Mucosa of descending colon (tissue), 3 donors: ENCODE measurements around the gene PDC. TPM values are rescaled to one million over a fixed set of nuclear protein-coding genes. Genes with fewer than 3 reads are reported as not detected.
"Not testable (repeated sequence)": the region's sequence is repeated elsewhere in the genome, so short reads cannot be mapped to it uniquely, and the experiment has no call there.

ENCODE experiments used
- ATAC-seq: fragments of 200-7000 bp; cut with Tn5 transposase; one replicate; pipeline ENCODE4 v1.9.1; 2020; ENCODE audit warnings: mild to moderate bottlenecking, moderate library complexity
- DNase-seq, 3 donors: peaks; one replicate each; pipeline ENCODE4 v3.0.0-alpha.2; 2020
- H3K36me3 ChIP-seq: fragments of 200-600 bp; one replicate; pipeline ENCODE4 v1.8.0; 2021; ENCODE audit warnings: low read depth, mild to moderate bottlenecking
- H3K4me1 ChIP-seq: fragments of 200-600 bp; one replicate; pipeline ENCODE4 v1.8.0; 2021; ENCODE audit warnings: low read depth, mild to moderate bottlenecking
- H3K4me3 ChIP-seq: fragments of 200-600 bp; one replicate; pipeline ENCODE4 v1.8.0; 2021; ENCODE audit warnings: mild to moderate bottlenecking
- H3K9me3 ChIP-seq: fragments of 200-600 bp; one replicate; pipeline ENCODE4 v1.8.0; 2021; ENCODE audit warnings: mild to moderate bottlenecking
- CTCF ChIP-seq: fragments of 200-600 bp; IDR thresholded peaks from one replicate; pipeline ENCODE4 v1.8.0; 2022; ENCODE audit warnings: antibody characterized with exemption, mild to moderate bottlenecking
- intact Hi-C, 2 donors: fragments of 100-400 bp; cut with DNase I in 1 of 2; cut with micrococcal nuclease in 1 of 2; formaldehyde crosslinking; loops; one replicate each; pipeline versions ENCODE4 v1.11.0 to v1.11.1; 2022; cut with DNase I, micrococcal nuclease
- total RNA-seq, 3 donors: library from RNA; stranded (reverse); fragmentation: NEBNext Ultra II Directional in 2 of 3; extraction: Animal tissue kit (Norgen Biotek cat#: 25700) in 2 of 3; gene quantifications; one replicate each; pipeline versions ENCODE4 v1.2.1 to v1.2.4, GENCODE V29; 2021 to 2023
- donor health status: DM: no; HTN: no; CAD: no; lungs with moderate emphysema.
- donor health status: DM: no; HTN: no; CAD: no.
- donor health status: DM: no; HTN: yes; CAD: no.

Gene PDC
- total RNA-seq, 3 donors from 2014 or later: not detected

GRCh38 chr1:186473047-186473446 is 12.1 kb upstream of the PDC start:
- DNase-seq: no peak
- intact Hi-C loops: no loop called here
- Histone ChIP-seq H3K4me1 (no peaks in the 10 kb centered on the region), H3K4me3 (no peak overlapping the region), H3K36me3 (no peaks in the 10 kb centered on the region), H3K9me3 (no peaks in the 10 kb centered on the region)
- no peak for TF ChIP-seq CTCF
- no peak for ATAC-seq

- ATAC-seq (no peak), DNase-seq (no peak)
- intact Hi-C loops: no loop called here
- Histone ChIP-seq H3K4me1 (no peaks in the 10 kb centered on the region), H3K9me3 (no peaks in the 10 kb centered on the region), H3K4me3 (no peak overlapping the region), H3K36me3 (no peaks in the 10 kb centered on the region)
- no peak for TF ChIP-seq CTCF
Measured at GRCh38 chr1:186465946-186466345, 5.0 kb upstream of the PDC start.

GRCh38 chr1:186465491-186465890 is 4.6 kb upstream of the PDC start:
- DNase-seq, H3K36me3 ChIP-seq, H3K4me1 ChIP-seq, ATAC-seq, H3K4me3 ChIP-seq, H3K9me3 ChIP-seq, intact Hi-C loops: not testable (repeated sequence)

GRCh38 chr1:186463926-186464325 is 3.0 kb upstream of the PDC start:
- no peak for TF ChIP-seq CTCF
- ATAC-seq (no peak), DNase-seq (no peak)
- H3K36me3 ChIP-seq: no peaks in the 10 kb centered on the region
- no peaks in the 10 kb centered on the region for H3K9me3 ChIP-seq
- intact Hi-C loops: no loop called here
- H3K4me3 ChIP-seq: no peak overlapping the region
- H3K4me1 ChIP-seq: no peaks in the 10 kb centered on the region

- intact Hi-C loops: no loop called here
- no peak for TF ChIP-seq CTCF
Measured at GRCh38 chr1:186463511-186463910, 2.6 kb upstream of the PDC start.

GRCh38 chr1:186459161-186459560 is 1.8 kb downstream of the PDC start:
- DNase-seq, H3K4me1 ChIP-seq, H3K9me3 ChIP-seq, H3K4me3 ChIP-seq, ATAC-seq, H3K36me3 ChIP-seq, intact Hi-C loops: not testable (repeated sequence)

More at GRCh38 chr1:186463511-186463910, 2.6 kb upstream of the PDC start:
- Histone ChIP-seq H3K4me3 (no peak overlapping the region), H3K4me1 (no peaks in the 10 kb centered on the region), H3K36me3 (no peaks in the 10 kb centered on the region), H3K9me3 (no peaks in the 10 kb centered on the region)
- no peak for DNase-seq
- ATAC-seq: no peak

- intact Hi-C loops: no loop called here
- no peaks in the 10 kb centered on the region for H3K4me1 ChIP-seq
- no peaks in the 10 kb centered on the region for H3K9me3 ChIP-seq
- no peak for TF ChIP-seq CTCF
- H3K4me3 ChIP-seq: no peak overlapping the region
- ATAC-seq (no peak), DNase-seq (no peak)
- no peaks in the 10 kb centered on the region for H3K36me3 ChIP-seq
Measured at GRCh38 chr1:186456729-186457255, 4.1 kb downstream of the PDC start.
